Kidney (tissue), 14 donors: ENCODE measurements around the gene ARHGAP22. TPM values are rescaled to one million over a fixed set of nuclear protein-coding genes. Genes with fewer than 3 reads are reported as not detected.

Experiments used
- DNase-seq, 5 donors: peaks; one replicate each; pipeline ENCODE4 v3.0.0-alpha.2; 2013 to 2020
- FAIRE-seq: peaks from 2 replicates; lab custom pipeline; 2012; peaks lifted over from hg19 to GRCh38; lab: Jason Lieb, UNC
- H3K27ac ChIP-seq, 2 donors: one replicate each; pipeline ENCODE4 v1.7.0; 2013; ENCODE audit warnings: low read depth in 2 of 2, low read length in 2 of 2, inconsistent platforms in 1 of 2
- H3K27me3 ChIP-seq: one replicate; pipeline ENCODE4 v1.7.1; 2013; ENCODE audit warnings: low read length, inconsistent platforms; ENCODE audit not compliant: control insufficient read depth, insufficient read depth
- H3K36me3 ChIP-seq, 3 donors: one replicate each; pipeline versions ENCODE4 v1.7.0 to v1.7.1; 2013; ENCODE audit warnings: low read length in 3 of 3, control low read depth in 1 of 3, inconsistent platforms in 1 of 3; ENCODE audit not compliant: insufficient read depth in 3 of 3, control insufficient read depth in 2 of 3
- H3K4me1 ChIP-seq, 3 donors: one replicate each; pipeline versions ENCODE4 v1.7.0 to v1.7.1; 2013; ENCODE audit warnings: low read length in 3 of 3, inconsistent platforms in 1 of 3, low read depth in 1 of 3; ENCODE audit not compliant: control insufficient read depth in 2 of 3, insufficient read depth in 2 of 3
- H3K4me3 ChIP-seq, 3 donors: one replicate each; pipeline versions ENCODE4 v1.7.0 to v1.8.1; 2013; ENCODE audit warnings: low read length in 3 of 3, control low read depth in 1 of 3, inconsistent platforms in 1 of 3
- H3K9ac ChIP-seq, 3 donors: one replicate each; pipeline versions ENCODE4 v1.7.0 to v1.7.1; 2013; ENCODE audit warnings: low read length in 3 of 3, control low read depth in 1 of 3, inconsistent platforms in 1 of 3
- H3K9me3 ChIP-seq, 3 donors: one replicate each; pipeline versions ENCODE4 v1.7.0 to v1.7.1; 2013; ENCODE audit warnings: low read length in 3 of 3, control low read depth in 1 of 3, inconsistent platforms in 1 of 3; ENCODE audit not compliant: control insufficient read depth in 2 of 3, insufficient read depth in 1 of 3
- intact Hi-C: fragments of 100-400 bp; cut with DNase I; formaldehyde crosslinking; loops from one replicate; pipeline ENCODE4 v1.11.1; 2022
- polyA plus RNA-seq: library from polyadenylated mRNA; stranded (reverse); fragments of 350-450 nt; fragmentation: Illumina TruSeq; extraction: RNeasy Lipid Tissue Mini Kit (QIAGEN cat#74804); gene quantifications from one replicate; pipeline ENCODE4 v1.2.3, GENCODE V29; 2014; ENCODE audit warnings: low read depth, low replicate concordance; ENCODE audit not compliant: insufficient read depth
- total RNA-seq: library from RNA; stranded (reverse); fragmentation: NEBNext Ultra II Directional; extraction: Animal tissue kit (Norgen Biotek cat#: 25700); gene quantifications from one replicate; pipeline ENCODE4 v1.2.1, GENCODE V29; 2021
- TF ChIP-seq, protein P1 (sequence below): IDR thresholded peaks from 3 replicates; pipeline ENCODE4 v1.5.1; 2012; ENCODE audit warnings: mild to moderate bottlenecking, moderate library complexity, borderline replicate concordance; ENCODE audit not compliant: insufficient read depth; ENCODE audit errors: extremely low read depth
- donor health status: control.
- donor health status: control.
- donor health status: control.
- donor health status: control.
- donor health status: control.
- donor health status: DM: yes; HTN: yes; CAD: no.
- donor health status: Normal renal cell carcinoma (clear cell type).

Gene ARHGAP22
- total and polyA plus RNA-seq, 2 donors from 2014 or later = 0.62 to 6.6 TPM

DNA sequence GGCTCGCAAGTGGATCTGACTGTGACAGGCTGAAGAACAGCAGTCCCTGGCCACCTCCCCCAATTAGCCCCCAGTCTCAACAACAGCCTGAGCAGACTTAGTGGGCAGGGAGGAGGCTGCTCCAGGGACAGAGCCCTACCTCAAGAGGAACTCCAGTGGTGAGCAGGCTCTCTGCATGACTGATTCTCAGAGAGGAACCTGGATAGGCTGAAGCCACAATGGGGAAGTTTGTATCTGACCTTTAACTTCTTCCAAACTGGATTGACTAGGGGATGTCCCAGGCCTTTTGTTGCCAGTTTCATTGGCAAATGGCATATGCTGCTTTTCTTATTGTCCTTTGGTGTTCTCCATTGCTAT is 93.0 kb downstream of the ARHGAP22 start:
- H3K4me1 ChIP-seq = no peaks in the 10 kb centered on the region
- DNase-seq = no peak
- H3K4me3 ChIP-seq = no peak overlapping the region
- H3K27me3 ChIP-seq = no peaks in the 10 kb centered on the region
- H3K27ac ChIP-seq = no peak overlapping the region
- TF ChIP-seq, protein P1, sequence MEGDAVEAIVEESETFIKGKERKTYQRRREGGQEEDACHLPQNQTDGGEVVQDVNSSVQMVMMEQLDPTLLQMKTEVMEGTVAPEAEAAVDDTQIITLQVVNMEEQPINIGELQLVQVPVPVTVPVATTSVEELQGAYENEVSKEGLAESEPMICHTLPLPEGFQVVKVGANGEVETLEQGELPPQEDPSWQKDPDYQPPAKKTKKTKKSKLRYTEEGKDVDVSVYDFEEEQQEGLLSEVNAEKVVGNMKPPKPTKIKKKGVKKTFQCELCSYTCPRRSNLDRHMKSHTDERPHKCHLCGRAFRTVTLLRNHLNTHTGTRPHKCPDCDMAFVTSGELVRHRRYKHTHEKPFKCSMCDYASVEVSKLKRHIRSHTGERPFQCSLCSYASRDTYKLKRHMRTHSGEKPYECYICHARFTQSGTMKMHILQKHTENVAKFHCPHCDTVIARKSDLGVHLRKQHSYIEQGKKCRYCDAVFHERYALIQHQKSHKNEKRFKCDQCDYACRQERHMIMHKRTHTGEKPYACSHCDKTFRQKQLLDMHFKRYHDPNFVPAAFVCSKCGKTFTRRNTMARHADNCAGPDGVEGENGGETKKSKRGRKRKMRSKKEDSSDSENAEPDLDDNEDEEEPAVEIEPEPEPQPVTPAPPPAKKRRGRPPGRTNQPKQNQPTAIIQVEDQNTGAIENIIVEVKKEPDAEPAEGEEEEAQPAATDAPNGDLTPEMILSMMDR = no peak
- intact Hi-C loops = no loop called here
- no peak for FAIRE-seq
- H3K9me3 ChIP-seq = peaks cover 0 to 5% (median 3%) of the 10 kb centered on the region in 3 donors
- H3K36me3 ChIP-seq = no peaks in the 10 kb centered on the region
- H3K9ac ChIP-seq = no peak overlapping the region

DNA sequence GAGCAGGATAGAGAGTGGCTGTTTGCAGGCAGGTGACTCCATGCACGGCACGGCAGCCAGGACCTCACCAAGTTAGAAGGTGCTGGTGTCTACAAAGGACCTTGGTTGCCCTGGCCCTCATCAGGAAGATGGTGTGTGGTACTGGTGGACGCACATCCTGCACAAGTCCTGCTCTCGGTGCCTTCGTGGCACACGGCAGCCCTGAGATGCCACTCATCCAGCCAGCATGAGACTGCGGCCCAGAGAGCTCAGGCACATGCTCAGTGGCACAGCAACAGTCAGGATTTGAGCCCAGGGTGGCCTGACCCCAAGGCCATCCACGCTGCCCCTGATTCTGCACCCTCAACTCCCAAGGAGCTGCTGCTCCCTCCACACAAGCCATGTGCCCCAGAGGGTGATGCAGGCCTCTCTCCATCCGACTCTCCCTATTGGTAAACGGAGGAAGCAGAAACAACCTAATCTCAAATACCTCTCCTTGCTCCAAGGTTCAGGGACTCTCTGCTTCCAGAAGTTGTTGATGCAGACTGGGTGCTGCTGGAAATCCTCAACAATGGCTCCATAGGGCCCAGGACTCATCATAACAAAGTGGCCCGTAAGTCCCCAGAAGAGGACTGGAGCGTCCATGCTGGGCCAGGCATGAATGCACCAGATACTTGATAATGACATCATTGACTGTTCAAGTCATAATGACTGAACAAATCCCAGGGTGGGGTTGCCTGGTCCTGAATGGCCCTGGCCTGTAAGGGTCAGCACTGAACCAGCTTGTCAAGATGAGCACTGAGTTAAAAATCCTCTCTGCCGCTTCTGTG is 93.6 kb downstream of the ARHGAP22 start:
- DNase-seq (no peak), FAIRE-seq (no peak)
- no peak overlapping the region for H3K27ac ChIP-seq
- H3K9me3 ChIP-seq = peaks cover 0 to 5% (median 3%) of the 10 kb centered on the region in 3 donors
- TF ChIP-seq, protein P1 = no peak
- no peaks in the 10 kb centered on the region for H3K27me3 ChIP-seq
- no peaks in the 10 kb centered on the region for H3K4me1 ChIP-seq
- intact Hi-C loops = no loop called here
- no peak overlapping the region for H3K4me3 ChIP-seq
- H3K9ac ChIP-seq = no peak overlapping the region
- no peaks in the 10 kb centered on the region for H3K36me3 ChIP-seq

DNA sequence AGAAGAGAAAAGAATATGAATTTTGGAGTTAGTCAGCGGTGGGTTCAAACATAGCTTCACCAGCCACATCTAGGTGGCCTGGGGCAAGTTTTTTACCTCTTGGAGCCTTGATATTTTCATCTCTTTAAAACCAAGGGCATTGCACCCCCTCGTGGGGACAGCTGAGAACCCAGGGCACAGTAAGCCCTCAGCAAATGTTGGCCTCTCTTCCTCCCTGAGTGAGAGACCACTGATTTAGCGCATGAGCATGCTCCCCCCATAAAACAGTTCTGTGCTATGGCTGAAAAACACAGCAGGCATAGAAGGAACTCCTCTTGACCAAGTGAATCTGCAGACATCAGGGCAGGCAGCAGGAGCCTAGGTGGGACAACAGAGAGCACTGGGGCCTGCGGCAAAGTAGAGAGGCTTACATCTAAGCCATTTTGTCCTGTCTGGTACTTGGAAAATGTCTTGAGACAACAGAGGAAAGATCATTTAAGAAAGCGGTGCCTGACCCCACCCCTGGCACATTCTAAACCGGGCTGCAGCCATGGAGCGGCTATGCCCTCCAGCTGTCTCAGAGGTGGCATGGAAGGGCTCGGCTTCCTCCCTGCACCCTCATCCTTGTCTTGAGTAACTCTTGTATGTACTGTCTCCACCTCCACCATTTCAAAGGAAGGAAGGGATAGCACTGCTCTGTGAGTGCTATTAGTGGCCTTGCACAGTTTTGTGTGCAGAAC is 94.7 kb downstream of the ARHGAP22 start:
- Histone ChIP-seq H3K4me3 (no peak overlapping the region), H3K4me1 (no peaks in the 10 kb centered on the region), H3K27ac (no peak overlapping the region), H3K9me3 (peaks cover 0 to 5% (median 0%) of the 10 kb centered on the region in 3 donors), H3K27me3 (no peaks in the 10 kb centered on the region), H3K9ac (no peak overlapping the region), H3K36me3 (no peaks in the 10 kb centered on the region)
- FAIRE-seq (no peak), DNase-seq (peak in 1 of 5 donors; percentile 23)
- intact Hi-C loops = no loop called here
- TF ChIP-seq, protein P1 = peak; percentile 12
